GM20000 (cell line): ENCODE results near the gene SLC25A46.
"Not testable (repeated sequence)": the region's sequence is repeated elsewhere in the genome, so short reads cannot be mapped to it uniquely, and the experiment has no call there.

ENCODE experiments used
- DNase-seq: peaks from one replicate; pipeline ENCODE4 v3.0.0; 2012; ENCODE audit warnings: low spot score
- CTCF ChIP-seq: IDR thresholded peaks from 2 replicates; pipeline ENCODE4 v1.5.1; 2012; ENCODE audit warnings: mild to moderate bottlenecking, control low read depth; ENCODE audit errors: extremely low read depth, missing control alignments

Gene SLC25A46

DNA sequence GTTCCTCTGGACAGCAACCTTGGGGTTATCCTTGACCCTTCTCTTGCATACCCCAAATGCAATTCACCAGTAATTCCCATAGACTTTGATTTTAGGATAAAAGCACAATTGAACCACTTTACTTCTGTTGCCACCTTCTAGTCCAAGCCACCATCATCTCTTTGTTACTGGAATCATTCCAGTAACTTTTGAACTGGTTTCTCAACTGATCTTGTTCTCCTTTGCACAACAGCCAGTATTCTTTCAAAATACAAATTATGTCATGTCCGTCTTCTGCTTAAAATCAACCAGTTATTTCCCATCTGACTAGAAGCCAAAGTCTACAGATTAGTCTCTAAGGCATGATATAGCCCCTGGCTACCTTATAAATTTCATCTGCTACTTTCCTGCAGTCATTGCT is 21.4 kb downstream of the SLC25A46 start:
- TF ChIP-seq CTCF = no peak
- DNase-seq = no peak

DNA sequence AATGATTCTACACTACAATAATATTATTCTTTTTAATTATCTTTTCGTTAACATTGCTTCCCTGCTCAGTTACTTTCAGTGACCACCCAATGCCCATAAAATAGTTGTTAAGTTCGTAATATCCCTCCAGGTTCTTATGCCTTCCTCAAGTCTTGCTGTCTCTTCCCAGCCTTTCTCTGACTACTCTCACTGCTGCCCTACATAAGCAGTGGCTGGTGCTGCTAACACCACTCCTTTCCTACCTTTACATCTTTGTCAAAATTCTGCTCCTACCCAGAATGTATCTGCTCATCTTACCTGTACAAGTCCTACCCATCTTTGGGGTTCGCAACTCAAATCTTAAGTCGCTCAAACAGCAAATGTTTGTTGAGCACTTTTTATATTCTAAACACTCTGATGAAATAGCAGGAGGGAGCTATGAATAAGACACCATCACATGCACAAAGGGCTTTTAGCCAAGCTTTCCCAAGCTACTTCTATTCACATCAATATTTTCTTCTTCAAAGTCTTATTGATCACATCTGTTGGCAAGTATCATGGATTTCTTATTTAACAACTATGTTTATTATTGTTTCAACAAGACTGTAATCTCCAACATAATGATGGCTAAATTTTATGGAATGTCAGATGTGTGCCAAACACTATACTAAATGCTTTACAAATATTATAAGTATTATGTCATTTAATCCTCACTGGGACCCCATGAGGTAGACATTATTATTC is 29.5 kb downstream of the SLC25A46 start:
- no peak for DNase-seq
- TF ChIP-seq CTCF = no peak

DNA sequence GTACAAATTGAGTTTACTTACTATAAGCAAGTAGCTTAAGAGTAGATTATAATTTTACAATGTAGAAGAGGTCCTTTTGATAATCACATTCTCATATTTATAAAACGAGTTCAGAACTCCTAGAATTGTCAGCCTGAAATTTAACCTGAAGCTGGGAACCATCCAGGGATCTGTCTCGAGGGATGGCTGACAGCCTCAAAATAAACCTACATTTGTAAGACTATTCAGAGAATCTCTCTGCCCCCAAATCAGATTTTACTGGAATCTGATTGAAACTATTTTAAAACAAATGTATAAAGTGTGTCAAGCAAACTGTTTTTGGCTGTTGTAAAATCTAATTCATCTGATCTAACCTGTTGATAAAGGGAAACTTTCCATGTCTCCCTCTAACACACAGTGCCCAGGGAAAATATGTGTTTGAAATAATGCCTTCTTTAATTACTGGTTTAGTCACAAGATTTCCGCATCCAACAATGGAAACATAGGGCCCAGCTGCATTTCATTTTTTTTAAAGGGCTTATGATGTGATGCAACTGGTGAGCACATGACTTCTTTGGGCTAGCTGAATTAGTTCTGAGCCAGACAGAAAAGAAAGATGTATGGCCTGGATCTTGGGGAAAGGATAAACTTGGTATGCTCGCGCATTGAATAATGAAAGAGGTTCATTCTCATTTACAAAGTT is 30.3 kb downstream of the SLC25A46 start:
- TF ChIP-seq CTCF = no peak
- no peak for DNase-seq

- no peak for DNase-seq
- TF ChIP-seq CTCF = no peak
Observed at GRCh38 chr5:110770286-110770685, 31.5 kb downstream of the SLC25A46 start.

- no peak for TF ChIP-seq CTCF
- no peak for DNase-seq
Observed at GRCh38 chr5:110784901-110785300, 46.1 kb downstream of the SLC25A46 start.

GRCh38 chr5:110785356-110785755 is 46.5 kb downstream of the SLC25A46 start:
- no peak for DNase-seq

GRCh38 chr5:110788006-110788405 is 49.2 kb downstream of the SLC25A46 start:
- not testable (repeated sequence) for DNase-seq

More at GRCh38 chr5:110785356-110785755, 46.5 kb downstream of the SLC25A46 start:
- TF ChIP-seq CTCF = no peak

DNA sequence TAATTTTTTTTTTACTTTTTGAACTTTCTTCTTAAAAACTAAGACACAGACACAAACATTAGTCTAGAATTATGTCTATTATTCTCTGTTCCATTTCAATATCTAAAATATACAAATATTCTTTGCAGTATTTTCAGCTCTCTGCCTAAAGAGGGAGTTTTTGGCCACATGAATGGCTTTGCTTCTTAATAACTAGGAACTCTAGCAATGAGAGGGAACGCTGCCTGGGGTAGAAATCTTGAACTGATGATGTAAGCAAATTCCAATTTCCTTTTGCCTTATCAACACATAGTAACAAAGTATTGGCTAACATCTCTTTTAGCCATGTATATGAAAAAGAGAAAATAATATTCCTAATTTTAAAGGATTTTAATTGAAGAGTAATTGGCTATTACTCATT is 51.9 kb downstream of the SLC25A46 start:
- TF ChIP-seq CTCF = no peak
- no peak for DNase-seq
